Calu3 (cell line): ENCODE data around the gene PRODH. TPM values are rescaled to one million over a fixed set of nuclear protein-coding genes. Genes with fewer than 3 reads are reported as not detected.
"Not testable (repeated sequence)": the region's sequence is repeated elsewhere in the genome, so short reads cannot be mapped to it uniquely, and the experiment has no call there.

Experiments used
- BruUV-seq: library from RNA; stranded (reverse); fragments of 400-500 nt; replicated peaks from 2 replicates; lab custom pipeline; 2021; lab: Mats Ljungman, UMichigan
- CTCF ChIA-PET: fragments of 300-600 bp; sonication (Branson Sonifier 250); formaldehyde crosslinking; loops from one replicate; lab custom pipeline; 2022; ENCODE audit warnings: antibody characterized with exemption; lab: Charles Lee
- DNase-seq: peaks from one replicate; pipeline ENCODE4 v3.0.0; 2022
- H3K27ac Mint-ChIP-seq: one replicate; pipeline ENCODE4 v1.8.0; 2022; ENCODE audit warnings: mixed read lengths; ENCODE audit not compliant: unreplicated experiment
- H3K27me3 Mint-ChIP-seq: one replicate; pipeline ENCODE4 v1.8.0; 2022; ENCODE audit warnings: mixed read lengths; ENCODE audit not compliant: unreplicated experiment
- H3K36me3 Mint-ChIP-seq: one replicate; pipeline ENCODE4 v1.8.0; 2022; ENCODE audit warnings: mild to moderate bottlenecking, moderate library complexity, mixed read lengths; ENCODE audit not compliant: insufficient read depth, unreplicated experiment
- H3K4me1 Mint-ChIP-seq: one replicate; pipeline ENCODE4 v1.8.0; 2022; ENCODE audit warnings: mild to moderate bottlenecking, low read depth, mixed read lengths; ENCODE audit not compliant: unreplicated experiment
- H3K4me3 Mint-ChIP-seq: one replicate; pipeline ENCODE4 v1.8.0; 2022; ENCODE audit warnings: mild to moderate bottlenecking, low read depth, moderate library complexity, mixed read lengths; ENCODE audit not compliant: unreplicated experiment
- H3K9me3 Mint-ChIP-seq: one replicate; pipeline ENCODE4 v1.8.0; 2022; ENCODE audit warnings: low read depth, mixed read lengths; ENCODE audit not compliant: unreplicated experiment
- intact Hi-C: fragments of 100-400 bp; cut with micrococcal nuclease; formaldehyde crosslinking; loops from one replicate; pipeline ENCODE4 v1.10.0; 2022; ENCODE audit not compliant: unreplicated experiment
- total RNA-seq: library from RNA; stranded (reverse); gene quantifications from 2 replicates; pipeline ENCODE4 v1.2.3, GENCODE V29; 2022
- TF ChIP-seq, protein P1 (sequence below): fragments of 200-600 bp; IDR thresholded peaks from one replicate; pipeline ENCODE4 v1.8.0; 2022; ENCODE audit warnings: antibody characterized with exemption; ENCODE audit not compliant: unreplicated experiment

The PRODH gene
- total RNA-seq, 1 experiment from 2014 or later = 1.5 TPM

DNA sequence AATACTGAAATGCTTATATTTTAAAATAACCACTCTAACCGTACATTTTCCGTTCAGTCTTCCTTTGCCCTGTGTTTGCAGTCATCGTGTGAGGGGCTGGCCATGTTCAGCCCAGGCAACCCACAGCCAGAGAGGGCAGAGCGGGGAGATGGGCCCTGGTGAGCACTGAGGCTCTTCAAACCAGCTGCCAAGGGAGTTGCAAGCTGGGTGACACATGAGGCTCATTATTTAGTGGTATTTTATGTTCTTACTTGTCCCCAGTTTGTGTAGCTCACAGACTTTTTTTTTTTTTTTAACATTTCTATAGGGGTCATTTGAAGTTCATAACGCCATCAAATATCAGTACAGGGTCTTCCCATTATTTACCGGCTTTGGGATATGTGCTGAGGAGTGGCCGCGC is 48.0 kb downstream of the PRODH start:
- intact Hi-C loops = no loop called here
- TF ChIP-seq, protein P1, sequence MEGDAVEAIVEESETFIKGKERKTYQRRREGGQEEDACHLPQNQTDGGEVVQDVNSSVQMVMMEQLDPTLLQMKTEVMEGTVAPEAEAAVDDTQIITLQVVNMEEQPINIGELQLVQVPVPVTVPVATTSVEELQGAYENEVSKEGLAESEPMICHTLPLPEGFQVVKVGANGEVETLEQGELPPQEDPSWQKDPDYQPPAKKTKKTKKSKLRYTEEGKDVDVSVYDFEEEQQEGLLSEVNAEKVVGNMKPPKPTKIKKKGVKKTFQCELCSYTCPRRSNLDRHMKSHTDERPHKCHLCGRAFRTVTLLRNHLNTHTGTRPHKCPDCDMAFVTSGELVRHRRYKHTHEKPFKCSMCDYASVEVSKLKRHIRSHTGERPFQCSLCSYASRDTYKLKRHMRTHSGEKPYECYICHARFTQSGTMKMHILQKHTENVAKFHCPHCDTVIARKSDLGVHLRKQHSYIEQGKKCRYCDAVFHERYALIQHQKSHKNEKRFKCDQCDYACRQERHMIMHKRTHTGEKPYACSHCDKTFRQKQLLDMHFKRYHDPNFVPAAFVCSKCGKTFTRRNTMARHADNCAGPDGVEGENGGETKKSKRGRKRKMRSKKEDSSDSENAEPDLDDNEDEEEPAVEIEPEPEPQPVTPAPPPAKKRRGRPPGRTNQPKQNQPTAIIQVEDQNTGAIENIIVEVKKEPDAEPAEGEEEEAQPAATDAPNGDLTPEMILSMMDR = no peak
- CTCF ChIA-PET = no interaction called here
- no peak for DNase-seq
- Mint-ChIP-seq H3K36me3 (no peaks in the 10 kb centered on the region), H3K9me3 (no peaks in the 10 kb centered on the region), H3K27ac (no peak overlapping the region), H3K4me3 (no peak overlapping the region), H3K4me1 (no peaks in the 10 kb centered on the region), H3K27me3 (no peaks in the 10 kb centered on the region)
- BruUV-seq = no TSS peak

DNA sequence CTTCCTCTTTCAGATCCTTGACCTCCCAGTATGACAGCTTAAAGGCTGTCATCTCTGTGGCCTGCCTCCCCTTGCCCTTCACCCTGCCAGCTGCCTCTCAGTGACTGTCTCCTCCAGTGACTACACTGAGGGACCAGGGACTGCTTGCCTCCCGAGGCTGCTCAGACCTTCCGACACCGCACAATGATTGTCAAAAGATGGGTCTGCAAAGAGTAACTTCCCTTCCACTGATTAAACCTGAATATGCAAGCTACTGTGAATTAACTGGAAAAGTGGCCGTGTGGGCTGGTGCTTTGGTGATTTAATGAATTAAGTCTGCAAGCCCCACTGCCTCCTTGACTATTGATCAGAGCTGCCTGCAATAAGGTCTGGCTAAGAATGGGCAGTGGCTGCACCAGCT is 51.6 kb downstream of the PRODH start:
- CTCF ChIA-PET, intact Hi-C loops, H3K27ac Mint-ChIP-seq, H3K4me1 Mint-ChIP-seq, DNase-seq, H3K27me3 Mint-ChIP-seq, BruUV-seq, H3K4me3 Mint-ChIP-seq, H3K9me3 Mint-ChIP-seq, H3K36me3 Mint-ChIP-seq: not testable (repeated sequence)

DNA sequence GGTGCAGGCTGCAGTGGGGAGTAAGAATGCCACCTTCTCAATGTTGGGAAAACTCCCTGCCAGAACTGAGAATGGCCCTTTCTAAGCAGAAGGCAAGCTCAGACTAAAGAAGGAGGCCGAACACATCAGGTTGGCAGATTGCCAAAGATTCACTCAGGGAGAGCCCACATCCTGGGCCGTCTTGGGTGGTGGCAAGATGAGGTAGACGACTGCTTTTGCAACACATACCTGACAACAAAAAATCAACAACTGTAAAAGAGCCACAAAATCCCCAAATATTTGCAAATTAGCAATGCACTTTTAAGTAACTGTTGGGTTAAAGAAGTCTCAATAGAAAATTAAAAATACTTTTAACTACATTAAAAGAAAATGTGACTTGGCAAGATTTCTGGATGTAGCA is 54.8 kb downstream of the PRODH start:
- H3K9me3 Mint-ChIP-seq, DNase-seq, H3K4me3 Mint-ChIP-seq, H3K36me3 Mint-ChIP-seq, H3K27me3 Mint-ChIP-seq, BruUV-seq, H3K4me1 Mint-ChIP-seq, intact Hi-C loops, H3K27ac Mint-ChIP-seq, CTCF ChIA-PET: not testable (repeated sequence)

Other genes starting within 250 kb of the PRODH start
- gene DGCR6, start 30.0 kb downstream of the PRODH start, total RNA-seq = 3.1 and 3.2 TPM in 2 replicates
- gene DGCR2, start 186.1 kb upstream of the PRODH start, total RNA-seq = 76.4 and 81.8 TPM in 2 replicates
- gene TSSK2, start 195.0 kb upstream of the PRODH start, total RNA-seq = not detected in 2 replicates
- gene ESS2, start 208.4 kb upstream of the PRODH start, total RNA-seq = 15.9 and 16.8 TPM in 2 replicates
- gene GSC2, start 214.0 kb upstream of the PRODH start, total RNA-seq = not detected in 2 replicates
- gene SLC25A1, start 242.4 kb upstream of the PRODH start, total RNA-seq = 118 and 120 TPM in 2 replicates